Breast epithelium (tissue), 4 donors: ENCODE measurements around the gene ACOXL. TPM values are rescaled to one million over a fixed set of nuclear protein-coding genes. Genes with fewer than 3 reads are reported as not detected.
A peak's percentile ranks its signal among the peaks of the same experiment; 100 is the strongest.

Experiments
- DNase-seq, 2 donors: peaks; one replicate each; pipeline ENCODE4 v3.0.0-alpha.2; 2019; ENCODE audit warnings: low spot score in 2 of 2
- H3K27ac ChIP-seq, 2 donors: fragments of 200-600 bp; sonication (generic) in 1 of 2; one replicate each; pipeline ENCODE4 v1.5.1; 2016 to 2019; ENCODE audit warnings: mild to moderate bottlenecking in 1 of 2
- H3K27me3 ChIP-seq, 2 donors: fragments of 200-600 bp; sonication (generic) in 1 of 2; one replicate each; pipeline versions ENCODE4 v1.5.1 to v1.6.0; 2017 to 2019; ENCODE audit warnings: control low read depth in 1 of 2, mild to moderate bottlenecking in 1 of 2
- H3K36me3 ChIP-seq: fragments of 200-600 bp; one replicate; pipeline ENCODE4 v1.5.1; 2019
- H3K4me1 ChIP-seq, 2 donors: fragments of 200-600 bp; sonication (generic); one replicate each; pipeline ENCODE4 v1.5.1; 2016 to 2019; ENCODE audit warnings: control low read depth in 1 of 2
- H3K4me3 ChIP-seq, 3 donors: fragments of 200-600 bp; sonication (generic); 1 replicate in 2 of 3; 2 replicates in 1 of 3; pipeline ENCODE4 v1.5.1; 2016 to 2019; ENCODE audit warnings: mild to moderate bottlenecking in 3 of 3, moderate library complexity in 2 of 3
- H3K9me3 ChIP-seq, 2 donors: fragments of 200-600 bp; sonication (generic) in 1 of 2; one replicate each; pipeline ENCODE4 v1.5.1; 2016 to 2019; ENCODE audit warnings: control low read depth in 1 of 2
- CTCF ChIP-seq, 3 donors: fragments of 450-650 bp; IDR thresholded peaks; one replicate each; pipeline ENCODE4 v1.5.1; 2016 to 2017; ENCODE audit warnings: antibody characterized with exemption in 3 of 3, mild to moderate bottlenecking in 3 of 3, moderate library complexity in 3 of 3
- POLR2A ChIP-seq: fragments of 450-650 bp; IDR thresholded peaks from one replicate; pipeline ENCODE4 v1.6.1; 2016; ENCODE audit warnings: antibody characterized with exemption, mild to moderate bottlenecking, moderate library complexity
- POLR2AphosphoS5 ChIP-seq, 3 donors: sonication (generic); formaldehyde crosslinking; IDR thresholded peaks; one replicate each; pipeline ENCODE4 v1.6.1; 2017; ENCODE audit warnings: antibody characterized with exemption in 3 of 3
- intact Hi-C: fragments of 100-400 bp; cut with DNase I; formaldehyde crosslinking; loops from one replicate; pipeline ENCODE4 v1.15.1; 2023; ENCODE audit warnings: low total_unique reads
- total RNA-seq, 3 donors: library from RNA; depleted of rRNA; stranded (reverse); fragments of >200 nt; gene quantifications; one replicate each; pipeline ENCODE4 v1.1.0, GENCODE V29; 2016

The ACOXL gene
- total RNA-seq, 3 donors from 2014 or later: not detected

GRCh38 chr2:111148925-111149324, 416.6 kb downstream of the ACOXL start:
- Histone ChIP-seq H3K9me3 (no peaks in the 10 kb centered on the region), H3K36me3 (no peaks in the 10 kb centered on the region), H3K27me3 (no peaks in the 10 kb centered on the region), H3K27ac (peak overlapping the region in 1 of 2 donors; percentile 36), H3K4me3 (no peak overlapping the region), H3K4me1 (no peaks in the 10 kb centered on the region)
- no peak for DNase-seq
- TF ChIP-seq CTCF (IDR thresholded peaks at IDR 0.05): no peak
- no peak for TF ChIP-seq POLR2A
- intact Hi-C loops: no loop called here

- no peak overlapping the region for H3K27ac ChIP-seq
- intact Hi-C loops: no loop called here
- no peak for DNase-seq
- no peaks in the 10 kb centered on the region for H3K9me3 ChIP-seq
- H3K4me1 ChIP-seq: no peaks in the 10 kb centered on the region
- H3K27me3 ChIP-seq: no peaks in the 10 kb centered on the region
- no peaks in the 10 kb centered on the region for H3K36me3 ChIP-seq
- H3K4me3 ChIP-seq: no peak overlapping the region
- TF ChIP-seq POLR2A: no peak
- TF ChIP-seq CTCF (IDR thresholded peaks at IDR 0.05): no peak
- TF ChIP-seq POLR2AphosphoS5 (IDR thresholded peaks at IDR 0.05): no peak
Measured at GRCh38 chr2:111149882-111150455, 417.6 kb downstream of the ACOXL start.

- Histone ChIP-seq H3K27me3 (no peaks in the 10 kb centered on the region), H3K4me1 (peaks cover 0 to 18% of the 10 kb centered on the region in 2 donors), H3K36me3 (no peaks in the 10 kb centered on the region), H3K9me3 (no peaks in the 10 kb centered on the region), H3K27ac (no peak overlapping the region), H3K4me3 (no peak overlapping the region)
- intact Hi-C loops: no loop called here
- no peak for DNase-seq
- TF ChIP-seq POLR2AphosphoS5 (IDR thresholded peaks at IDR 0.05): no peak
- no peak for TF ChIP-seq CTCF (IDR thresholded peaks at IDR 0.05)
- no peak for TF ChIP-seq POLR2A
Measured at GRCh38 chr2:111154758-111155157, 422.4 kb downstream of the ACOXL start.

GRCh38 chr2:111155610-111156009, 423.2 kb downstream of the ACOXL start:
- Histone ChIP-seq H3K27me3 (no peaks in the 10 kb centered on the region), H3K36me3 (no peaks in the 10 kb centered on the region), H3K27ac (no peak overlapping the region), H3K4me1 (peaks cover 0 to 18% of the 10 kb centered on the region in 2 donors), H3K4me3 (no peak overlapping the region), H3K9me3 (no peaks in the 10 kb centered on the region)
- intact Hi-C loops: no loop called here
- TF ChIP-seq CTCF (IDR thresholded peaks at IDR 0.05): no peak
- no peak for TF ChIP-seq POLR2AphosphoS5 (IDR thresholded peaks at IDR 0.05)
- no peak for TF ChIP-seq POLR2A
- no peak for DNase-seq

- H3K27ac ChIP-seq: no peak overlapping the region
- no peaks in the 10 kb centered on the region for H3K27me3 ChIP-seq
- no peaks in the 10 kb centered on the region for H3K9me3 ChIP-seq
- intact Hi-C loops: no loop called here
- H3K4me3 ChIP-seq: no peak overlapping the region
- no peaks in the 10 kb centered on the region for H3K36me3 ChIP-seq
- TF ChIP-seq CTCF (IDR thresholded peaks at IDR 0.05) (no peak), POLR2A (no peak), POLR2AphosphoS5 (IDR thresholded peaks at IDR 0.05) (no peak)
- H3K4me1 ChIP-seq: peaks cover 0 to 18% of the 10 kb centered on the region in 2 donors
- DNase-seq: no peak
Measured at GRCh38 chr2:111156529-111156928, 424.2 kb downstream of the ACOXL start.
